Calu3 (cell line): Measurements from ENCODE around the gene ZNF506. TPM values are rescaled to one million over a fixed set of nuclear protein-coding genes. Genes with fewer than 3 reads are reported as not detected.
"Not testable (repeated sequence)": the region's sequence is repeated elsewhere in the genome, so short reads cannot be mapped to it uniquely, and the experiment has no call there.

Experiments
- BruUV-seq: library from RNA; stranded (reverse); fragments of 400-500 nt; replicated peaks from 2 replicates; lab custom pipeline; 2021; lab: Mats Ljungman, UMichigan
- CTCF ChIA-PET: fragments of 300-600 bp; sonication (Branson Sonifier 250); formaldehyde crosslinking; loops from one replicate; lab custom pipeline; 2022; ENCODE audit warnings: antibody characterized with exemption; lab: Charles Lee
- DNase-seq: peaks from one replicate; pipeline ENCODE4 v3.0.0; 2022
- H3K27ac Mint-ChIP-seq: one replicate; pipeline ENCODE4 v1.8.0; 2022; ENCODE audit warnings: mixed read lengths; ENCODE audit not compliant: unreplicated experiment
- H3K27me3 Mint-ChIP-seq: one replicate; pipeline ENCODE4 v1.8.0; 2022; ENCODE audit warnings: mixed read lengths; ENCODE audit not compliant: unreplicated experiment
- H3K36me3 Mint-ChIP-seq: one replicate; pipeline ENCODE4 v1.8.0; 2022; ENCODE audit warnings: mild to moderate bottlenecking, moderate library complexity, mixed read lengths; ENCODE audit not compliant: insufficient read depth, unreplicated experiment
- H3K4me1 Mint-ChIP-seq: one replicate; pipeline ENCODE4 v1.8.0; 2022; ENCODE audit warnings: mild to moderate bottlenecking, low read depth, mixed read lengths; ENCODE audit not compliant: unreplicated experiment
- H3K4me3 Mint-ChIP-seq: one replicate; pipeline ENCODE4 v1.8.0; 2022; ENCODE audit warnings: mild to moderate bottlenecking, low read depth, moderate library complexity, mixed read lengths; ENCODE audit not compliant: unreplicated experiment
- H3K9me3 Mint-ChIP-seq: one replicate; pipeline ENCODE4 v1.8.0; 2022; ENCODE audit warnings: low read depth, mixed read lengths; ENCODE audit not compliant: unreplicated experiment
- intact Hi-C: fragments of 100-400 bp; cut with micrococcal nuclease; formaldehyde crosslinking; loops from one replicate; pipeline ENCODE4 v1.10.0; 2022; ENCODE audit not compliant: unreplicated experiment
- total RNA-seq: library from RNA; stranded (reverse); gene quantifications from 2 replicates; pipeline ENCODE4 v1.2.3, GENCODE V29; 2022
- TF ChIP-seq, protein P1 (sequence below): fragments of 200-600 bp; IDR thresholded peaks from one replicate; pipeline ENCODE4 v1.8.0; 2022; ENCODE audit warnings: antibody characterized with exemption; ENCODE audit not compliant: unreplicated experiment

ZNF506 gene
- total RNA-seq, 1 experiment from 2014 or later = 16.4 TPM

DNA sequence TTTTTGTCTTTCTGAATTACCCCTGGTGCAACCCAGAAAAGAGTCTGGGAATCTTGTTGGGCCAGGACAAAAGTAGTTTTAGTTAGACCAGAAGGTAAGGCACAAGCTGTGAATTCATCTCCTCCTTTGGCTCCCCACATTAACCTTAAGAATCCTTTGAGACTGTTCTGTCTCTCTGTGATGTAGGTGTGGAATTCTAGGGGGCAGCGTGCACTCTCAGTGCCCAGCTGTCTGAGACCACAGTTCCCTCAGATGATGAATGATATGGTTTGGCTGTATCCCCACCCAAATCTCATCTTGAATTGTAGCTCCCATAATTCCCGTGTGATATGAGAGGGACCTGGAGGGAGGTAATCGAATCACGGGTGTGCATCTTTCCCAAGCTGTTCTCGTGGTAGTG, 43.9 kb downstream of the ZNF506 start:
- CTCF ChIA-PET = interaction anchor here (0.5 kb wide), 1 partner anchor 114 kb away, joined by 4 read pairs; the partner anchor contains the start of gene ATP13A1
- H3K4me1 Mint-ChIP-seq = no peaks in the 10 kb centered on the region
- intact Hi-C loops = loop anchor here (5.0 kb wide), 2 partner anchors 45 kb away; partner anchors contain the start of genes ZNF14 and ZNF506
- no peaks in the 10 kb centered on the region for H3K27me3 Mint-ChIP-seq
- no peak overlapping the region for H3K27ac Mint-ChIP-seq
- TF ChIP-seq, protein P1, sequence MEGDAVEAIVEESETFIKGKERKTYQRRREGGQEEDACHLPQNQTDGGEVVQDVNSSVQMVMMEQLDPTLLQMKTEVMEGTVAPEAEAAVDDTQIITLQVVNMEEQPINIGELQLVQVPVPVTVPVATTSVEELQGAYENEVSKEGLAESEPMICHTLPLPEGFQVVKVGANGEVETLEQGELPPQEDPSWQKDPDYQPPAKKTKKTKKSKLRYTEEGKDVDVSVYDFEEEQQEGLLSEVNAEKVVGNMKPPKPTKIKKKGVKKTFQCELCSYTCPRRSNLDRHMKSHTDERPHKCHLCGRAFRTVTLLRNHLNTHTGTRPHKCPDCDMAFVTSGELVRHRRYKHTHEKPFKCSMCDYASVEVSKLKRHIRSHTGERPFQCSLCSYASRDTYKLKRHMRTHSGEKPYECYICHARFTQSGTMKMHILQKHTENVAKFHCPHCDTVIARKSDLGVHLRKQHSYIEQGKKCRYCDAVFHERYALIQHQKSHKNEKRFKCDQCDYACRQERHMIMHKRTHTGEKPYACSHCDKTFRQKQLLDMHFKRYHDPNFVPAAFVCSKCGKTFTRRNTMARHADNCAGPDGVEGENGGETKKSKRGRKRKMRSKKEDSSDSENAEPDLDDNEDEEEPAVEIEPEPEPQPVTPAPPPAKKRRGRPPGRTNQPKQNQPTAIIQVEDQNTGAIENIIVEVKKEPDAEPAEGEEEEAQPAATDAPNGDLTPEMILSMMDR = no peak
- no peak for DNase-seq
- peaks cover 10% of the 10 kb centered on the region for H3K9me3 Mint-ChIP-seq
- no TSS peak for BruUV-seq
- peak overlapping the region; percentile 82 for H3K4me3 Mint-ChIP-seq
- peaks cover 15% of the 10 kb centered on the region for H3K36me3 Mint-ChIP-seq

DNA sequence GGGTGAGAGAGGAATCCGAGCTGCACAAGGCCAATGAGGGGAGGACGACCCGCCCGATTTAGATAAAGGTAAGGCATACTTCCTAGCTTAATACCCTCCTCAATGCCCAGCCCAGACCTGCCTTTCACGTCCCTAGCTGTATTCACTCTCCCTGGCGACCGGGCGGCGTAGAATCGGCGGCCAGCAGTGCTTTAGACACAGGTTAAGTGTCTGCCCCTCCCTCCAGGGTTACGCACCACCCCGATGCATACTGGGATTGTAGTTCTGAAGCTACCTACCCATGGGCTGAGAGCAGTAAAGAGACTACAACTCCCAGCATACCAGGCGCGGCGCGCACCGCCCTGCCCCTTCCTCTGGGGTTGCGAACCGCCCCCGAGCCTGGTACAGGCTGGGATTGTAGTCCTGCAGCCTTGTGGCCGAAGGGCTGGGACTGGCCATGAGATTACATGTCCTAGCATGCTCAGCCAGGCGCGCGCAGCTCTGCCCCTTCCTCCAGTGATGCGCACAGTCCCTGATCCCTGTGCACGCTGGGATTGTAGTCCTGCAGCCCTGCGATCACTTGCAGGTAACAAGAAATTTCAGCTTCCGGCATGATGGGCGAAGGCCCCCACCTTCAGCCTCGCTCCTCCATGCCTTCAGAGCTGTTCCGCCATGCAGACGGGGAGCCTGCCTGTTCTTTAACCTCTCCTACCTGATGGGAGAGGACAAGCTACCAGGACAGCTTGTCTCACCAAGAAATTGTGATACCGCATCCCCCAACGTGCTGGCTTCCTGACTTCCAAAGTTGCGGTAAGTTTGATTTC, 45.1 kb downstream of the ZNF506 start:
- DNase-seq = peak; percentile 94
- TF ChIP-seq, protein P1 = no peak
- H3K27ac Mint-ChIP-seq = peak overlapping the region; percentile 69
- peaks cover 6% of the 10 kb centered on the region for H3K9me3 Mint-ChIP-seq
- intact Hi-C loops = loop anchor here (5.0 kb wide), 2 partner anchors 44 to 46 kb away; partner anchors contain the start of genes ZNF14 and ZNF506
- peak overlapping the region; percentile 82 for H3K4me3 Mint-ChIP-seq
- no peaks in the 10 kb centered on the region for H3K27me3 Mint-ChIP-seq
- peaks cover 15% of the 10 kb centered on the region for H3K36me3 Mint-ChIP-seq
- no TSS peak for BruUV-seq
- CTCF ChIA-PET = interaction anchor here (0.6 to 1.0 kb wide), 3 partner anchors 43 to 652 kb away, joined by 3 read pairs; partner anchors contain the start of gene ZNF14
- no peaks in the 10 kb centered on the region for H3K4me1 Mint-ChIP-seq

DNA sequence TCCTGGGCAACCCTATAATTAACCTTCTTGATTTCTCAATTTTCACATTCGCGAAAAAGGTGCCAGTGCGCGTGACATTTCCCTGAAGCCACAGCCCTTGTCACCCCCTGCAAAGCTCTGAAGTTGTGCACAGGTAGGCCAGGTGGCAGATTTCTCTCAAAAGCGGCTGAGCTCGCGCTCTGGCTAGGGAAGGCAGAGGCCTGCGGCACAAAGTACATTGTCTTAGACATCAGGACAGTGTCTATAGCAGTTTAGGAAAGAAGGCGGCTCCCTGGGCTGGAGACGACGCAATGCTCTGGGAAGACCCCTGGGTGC, 45.7 kb downstream of the ZNF506 start:
- Mint-ChIP-seq H3K36me3 (peaks cover 15% of the 10 kb centered on the region), H3K9me3 (peaks cover 6% of the 10 kb centered on the region), H3K4me3 (peak overlapping the region; percentile 82), H3K27ac (peak overlapping the region; percentile 69), H3K27me3 (no peaks in the 10 kb centered on the region), H3K4me1 (no peaks in the 10 kb centered on the region)
- TF ChIP-seq, protein P1 = no peak
- CTCF ChIA-PET = interaction anchor here (0.6 to 1.0 kb wide), 3 partner anchors 43 to 653 kb away, joined by 3 read pairs; partner anchors contain the start of gene ZNF14
- TSS peak; percentile 77 for BruUV-seq
- intact Hi-C loops = loop anchor here (5.0 kb wide), 2 partner anchors 44 to 46 kb away; partner anchors contain the start of genes ZNF14 and ZNF506
- DNase-seq = no peak

DNA sequence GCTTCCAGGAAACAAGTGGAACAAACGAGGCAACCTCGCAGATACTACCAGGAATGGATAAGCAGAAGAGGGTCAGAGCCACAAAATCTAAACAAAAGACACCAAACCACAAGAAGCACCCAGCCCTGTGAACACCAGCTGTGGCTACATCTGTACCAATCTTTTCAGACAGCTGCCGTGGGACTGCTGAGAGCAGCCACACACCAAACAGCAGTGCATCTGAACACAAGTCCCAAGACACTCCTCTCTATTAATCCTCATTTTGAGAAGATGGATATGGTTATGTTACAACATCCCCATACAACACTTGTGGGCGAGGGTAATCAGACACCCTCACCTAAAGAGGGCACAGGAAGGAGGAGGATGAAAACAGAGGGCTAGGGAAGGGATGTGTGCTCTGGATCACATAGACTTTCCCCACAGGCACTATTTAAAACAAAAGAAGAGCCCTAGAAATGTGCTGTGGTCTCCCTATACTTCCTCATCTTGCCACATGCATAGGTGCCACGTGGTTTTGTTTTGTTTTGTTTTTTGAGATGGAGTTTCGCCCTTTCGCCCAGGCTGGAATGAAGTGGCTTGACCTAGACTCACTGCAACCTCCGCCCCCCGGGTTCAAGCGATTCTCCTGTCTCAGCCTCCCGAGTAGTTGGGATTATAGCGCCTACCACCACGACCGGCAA, 47.1 kb downstream of the ZNF506 start:
- Mint-ChIP-seq H3K27ac (no peak overlapping the region), H3K4me3 (no peak overlapping the region), H3K27me3 (no peaks in the 10 kb centered on the region), H3K4me1 (no peaks in the 10 kb centered on the region), H3K36me3 (peaks cover 15% of the 10 kb centered on the region), H3K9me3 (peaks cover 6% of the 10 kb centered on the region)
- CTCF ChIA-PET = no interaction called here
- TF ChIP-seq, protein P1 = no peak
- no peak for DNase-seq
- intact Hi-C loops = loop anchor here (5.0 kb wide), 2 partner anchors 42 to 48 kb away; partner anchors contain the start of genes ZNF14 and ZNF506
- BruUV-seq = no TSS peak

DNA sequence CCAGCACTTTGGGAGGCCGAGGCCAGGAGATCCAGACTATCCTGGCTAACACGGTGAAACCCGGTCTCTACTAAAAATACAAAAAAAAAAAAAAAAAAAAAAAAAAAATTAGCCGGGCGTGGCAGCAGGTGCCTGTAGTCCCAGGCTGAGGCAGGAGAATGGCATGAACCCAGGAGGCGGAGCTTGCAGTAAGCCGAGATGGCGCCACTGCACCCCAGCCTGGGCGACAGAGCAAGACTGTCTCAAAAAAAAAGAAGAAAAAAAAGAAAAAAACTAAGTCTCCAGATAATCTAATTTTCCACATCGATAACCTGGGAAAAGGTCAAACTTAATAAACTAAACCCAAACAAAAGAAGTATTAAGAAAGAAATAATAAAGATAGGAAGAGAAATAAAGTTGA, 49.6 kb downstream of the ZNF506 start:
- intact Hi-C loops, BruUV-seq, CTCF ChIA-PET, H3K9me3 Mint-ChIP-seq, H3K27me3 Mint-ChIP-seq, H3K4me1 Mint-ChIP-seq, H3K4me3 Mint-ChIP-seq, DNase-seq, H3K27ac Mint-ChIP-seq: not testable (repeated sequence)
- H3K36me3 Mint-ChIP-seq = peaks cover 13% of the 10 kb centered on the region

DNA sequence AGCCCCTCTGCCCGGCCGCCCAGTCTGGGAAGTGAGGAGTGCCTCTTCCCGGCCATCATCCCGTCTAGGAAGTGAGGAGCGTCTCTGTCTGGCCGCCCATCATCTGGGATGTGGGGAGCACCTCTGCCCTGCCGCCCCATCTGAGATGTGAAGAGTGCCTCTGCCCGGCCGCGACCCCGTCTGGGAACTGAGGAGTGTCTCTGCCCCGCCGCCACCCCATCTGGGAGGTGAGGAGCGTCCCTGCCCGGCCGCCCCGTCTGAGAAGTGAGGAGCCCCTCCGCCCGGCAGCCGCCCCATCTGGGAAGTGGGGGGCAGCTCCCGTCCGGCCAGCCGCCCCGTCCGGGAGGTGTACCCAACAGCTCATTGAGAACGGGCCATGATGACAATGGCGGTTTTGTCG, 51.6 kb downstream of the ZNF506 start:
- H3K27me3 Mint-ChIP-seq, H3K4me3 Mint-ChIP-seq, CTCF ChIA-PET, H3K4me1 Mint-ChIP-seq, intact Hi-C loops, BruUV-seq, H3K36me3 Mint-ChIP-seq, DNase-seq, H3K27ac Mint-ChIP-seq, H3K9me3 Mint-ChIP-seq: not testable (repeated sequence)
